GDM1 (cell line): ENCODE data around the gene SMYD3.
"Not testable (repeated sequence)": the region's sequence is repeated elsewhere in the genome, so short reads cannot be mapped to it uniquely, and the experiment has no call there.

Source experiments
- DNase-seq: peaks from one replicate; lab custom pipeline; 2025; lab: John Stamatoyannopoulos, UW

The SMYD3 gene

DNA sequence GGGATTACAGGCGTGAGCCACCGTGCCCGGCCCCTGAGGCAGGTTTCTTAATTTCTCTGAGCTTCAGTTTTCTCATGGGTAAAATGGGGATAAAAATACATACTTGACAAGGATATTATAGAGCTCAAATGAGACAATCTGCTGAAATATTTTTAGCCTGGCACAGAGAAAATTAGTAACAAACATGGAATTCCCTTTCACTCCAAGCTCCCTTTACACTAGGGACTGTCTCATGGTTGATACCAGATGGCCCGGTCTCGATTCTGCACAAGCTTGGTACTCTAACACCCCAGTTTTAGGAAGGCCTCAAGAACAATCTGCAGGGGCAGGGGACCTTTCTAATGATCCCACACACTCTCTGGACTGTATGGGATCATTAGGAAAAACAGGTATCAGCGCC, 671.7 kb downstream of the SMYD3 start:
- no peak for DNase-seq

DNA sequence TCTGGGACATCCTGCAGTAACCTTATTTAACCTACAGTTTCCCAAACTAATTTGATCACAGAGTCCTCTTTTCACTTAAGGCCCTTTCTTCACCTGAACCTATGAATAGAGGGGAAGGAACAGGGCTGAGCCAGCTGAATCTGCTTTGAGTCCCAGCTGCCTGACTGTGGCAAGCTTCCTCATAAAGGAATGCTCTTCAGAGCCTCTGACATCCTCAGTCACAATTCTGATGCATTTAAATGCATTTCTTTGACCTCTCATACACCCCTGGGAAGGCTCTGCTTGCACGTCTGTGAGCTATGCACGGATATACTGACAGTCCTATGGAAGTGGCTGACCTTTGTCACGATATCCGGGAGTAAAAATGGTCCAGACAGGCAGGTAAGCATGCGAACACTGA, 673.1 kb downstream of the SMYD3 start:
- no peak for DNase-seq

DNA sequence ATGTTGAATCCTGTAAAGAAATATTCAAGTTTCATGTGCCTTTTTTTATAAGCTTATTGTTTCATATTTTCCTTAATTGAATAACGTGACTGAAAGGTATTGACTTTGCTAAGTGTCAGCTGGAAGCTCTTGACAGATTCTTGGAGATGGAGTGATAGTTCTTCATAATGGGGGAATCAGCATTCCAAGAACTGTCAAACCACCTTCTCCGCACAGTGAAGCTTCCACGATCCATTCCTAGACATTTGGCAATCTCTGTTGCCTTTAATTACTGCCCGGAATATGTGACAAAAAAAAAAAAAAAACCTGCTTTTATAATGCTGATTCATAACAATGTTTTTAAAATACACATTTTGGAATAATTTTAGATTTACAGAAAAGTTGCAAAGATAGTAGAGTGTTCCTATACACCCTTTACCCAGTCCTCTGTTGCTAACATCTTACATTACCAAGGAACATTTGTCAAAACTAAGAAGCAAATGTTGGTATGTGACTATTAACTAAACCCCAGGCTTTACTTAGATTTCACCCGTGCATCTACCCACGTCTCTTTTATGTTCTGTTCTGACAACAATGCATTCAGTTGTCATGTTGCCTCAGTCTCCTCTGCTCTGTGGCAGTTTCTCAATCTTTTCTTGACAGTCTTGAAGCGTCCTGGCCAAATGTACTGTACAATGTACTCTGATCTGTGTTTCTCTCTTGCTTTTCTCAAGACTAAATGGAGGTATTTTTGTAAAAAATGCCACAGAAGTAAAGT, 674.1 kb downstream of the SMYD3 start:
- no peak for DNase-seq

DNA sequence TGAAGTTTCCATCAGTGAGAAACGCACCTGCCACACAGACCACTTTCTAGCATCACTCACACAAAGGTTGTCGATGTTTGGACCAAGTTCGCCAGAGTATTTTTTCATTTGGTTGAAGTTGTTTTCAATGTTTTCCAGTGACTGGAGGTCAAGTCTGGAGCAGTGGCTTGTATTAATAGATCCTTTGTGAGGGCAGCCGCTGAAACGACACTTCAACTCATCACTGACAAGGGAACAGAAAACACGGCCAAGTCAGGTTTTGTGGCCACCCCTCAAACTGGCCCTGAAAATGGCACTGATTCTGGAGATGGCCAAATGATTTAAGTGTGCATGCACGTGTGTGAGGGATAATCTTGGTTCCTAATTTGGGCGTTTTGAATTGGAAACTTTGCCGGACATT, 675.6 kb downstream of the SMYD3 start:
- DNase-seq: no peak

DNA sequence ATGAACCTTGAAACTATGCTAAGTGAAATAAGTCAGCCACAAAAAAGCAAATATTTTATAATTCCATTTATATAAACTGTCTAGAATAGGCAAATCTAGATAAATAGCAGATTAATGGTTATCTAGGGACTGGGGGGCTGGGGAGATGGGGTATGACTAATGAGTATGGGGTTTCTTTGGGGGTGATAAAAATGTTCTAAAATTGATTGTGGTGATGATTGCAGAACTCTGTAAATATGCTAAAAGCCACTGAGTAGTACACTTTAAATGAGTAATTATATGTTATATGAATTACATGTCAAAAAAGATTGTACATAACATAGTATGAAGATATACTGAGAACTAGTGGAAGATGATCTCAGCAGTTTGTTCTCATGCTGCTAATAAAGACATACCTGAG, 677.3 kb downstream of the SMYD3 start:
- no peak for DNase-seq

DNA sequence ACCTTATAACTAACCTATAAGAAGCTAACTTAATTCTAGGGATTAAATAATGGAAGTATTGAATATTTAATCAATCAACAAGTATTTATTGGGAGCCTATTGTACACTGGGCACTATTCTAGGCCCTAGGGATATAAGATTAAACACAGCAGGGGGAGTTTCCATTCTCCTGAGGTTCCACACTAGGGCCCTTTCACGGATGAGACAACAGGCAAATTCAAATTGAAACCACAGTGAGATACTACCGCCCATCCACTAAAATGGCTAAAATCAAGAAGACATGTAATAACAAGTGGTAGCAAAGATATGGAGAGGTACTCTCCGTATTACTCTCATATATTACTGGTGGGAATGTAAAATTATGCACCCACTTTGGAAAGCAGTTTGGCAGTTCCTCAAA, 677.9 kb downstream of the SMYD3 start:
- DNase-seq: no peak

DNA sequence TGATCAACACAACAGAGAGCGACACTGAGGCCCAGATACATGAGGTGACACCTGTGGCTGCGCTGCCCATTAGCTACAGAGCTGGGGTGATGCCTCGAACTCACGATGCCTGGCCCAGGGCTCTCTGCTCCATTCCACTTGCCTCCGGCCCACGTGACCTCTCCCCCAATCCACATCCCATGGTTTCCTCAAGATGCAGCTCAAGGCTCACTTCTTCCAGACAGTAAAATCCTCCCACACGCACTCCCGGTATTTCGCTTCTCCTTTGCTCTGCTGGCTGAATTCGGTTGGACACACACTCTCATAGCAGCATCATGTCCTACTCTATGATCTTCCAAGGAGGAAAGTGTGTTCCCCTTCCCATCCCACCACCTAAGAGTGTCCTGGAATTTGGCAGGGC, 679.8 kb downstream of the SMYD3 start:
- DNase-seq: no peak

DNA sequence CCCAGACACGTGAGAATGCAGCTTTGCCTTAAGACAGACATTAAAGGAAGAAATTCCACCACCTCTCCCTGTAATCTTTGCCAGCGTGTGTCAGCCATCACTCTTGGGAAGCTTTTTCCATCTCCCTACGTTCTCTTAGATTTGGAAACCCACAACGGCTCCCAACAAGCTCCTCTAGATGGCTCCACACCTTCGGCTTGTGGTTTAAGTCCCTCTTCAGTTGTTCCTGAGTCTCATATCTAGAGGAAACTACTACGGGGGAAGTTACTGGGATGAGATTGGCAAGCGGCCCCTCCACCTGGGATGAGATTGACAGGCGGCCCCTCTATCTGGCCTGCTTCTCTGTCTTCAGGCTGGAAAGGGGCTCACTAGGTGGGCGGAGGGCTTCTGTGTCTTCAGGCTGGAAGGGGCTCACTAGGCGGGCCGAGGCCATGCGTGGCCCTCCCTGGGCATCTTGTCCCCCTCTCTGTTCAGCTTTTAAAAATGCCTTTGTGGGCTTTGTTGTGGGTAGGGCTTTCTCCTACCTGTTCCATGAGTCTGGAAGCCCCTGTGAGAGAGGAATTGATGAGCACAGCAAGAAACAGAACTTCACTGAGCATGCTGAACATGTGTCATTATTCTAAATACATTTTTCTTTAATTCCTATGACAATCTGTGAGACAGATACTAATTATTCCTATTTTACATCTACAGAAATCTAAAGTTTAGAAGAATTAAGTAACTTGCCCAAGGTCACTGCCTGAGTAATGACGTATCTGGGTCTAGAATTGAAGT, 681.8 kb downstream of the SMYD3 start:
- no peak for DNase-seq

DNA sequence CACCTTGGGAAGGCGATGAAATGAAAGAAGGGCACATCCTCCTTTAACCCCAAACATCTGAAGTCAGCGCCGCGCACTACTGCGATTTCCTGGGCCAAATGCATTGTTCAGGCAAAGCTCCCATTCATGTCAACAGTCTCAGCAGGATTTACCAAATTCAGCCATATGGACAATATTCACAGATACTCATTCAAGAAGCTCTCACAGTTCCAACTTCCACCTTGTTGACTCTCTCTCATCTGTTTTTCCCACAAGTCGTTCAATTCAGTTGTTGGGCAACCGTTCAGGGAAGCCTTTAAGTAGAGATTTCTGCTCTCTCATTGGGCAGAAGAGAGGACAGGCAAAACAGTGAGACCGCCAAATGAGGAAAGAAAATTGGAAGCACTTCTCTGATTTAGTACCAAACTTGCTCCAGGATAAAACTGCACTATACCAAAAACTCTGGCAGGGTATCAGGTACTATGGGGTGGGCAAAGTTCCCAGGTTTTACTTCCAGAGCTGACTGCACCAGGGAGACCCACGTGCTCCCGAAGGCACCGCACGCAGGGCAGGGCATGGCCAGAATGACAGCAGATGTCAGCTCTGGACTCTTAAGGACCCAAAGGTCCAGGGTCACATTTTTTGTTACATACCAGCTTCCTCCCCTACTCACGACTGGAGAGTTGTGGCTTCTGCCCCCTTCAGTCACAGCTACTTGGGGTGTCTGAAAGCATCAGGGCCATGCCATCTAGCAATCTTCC, 683.5 kb downstream of the SMYD3 start:
- DNase-seq: no peak

DNA sequence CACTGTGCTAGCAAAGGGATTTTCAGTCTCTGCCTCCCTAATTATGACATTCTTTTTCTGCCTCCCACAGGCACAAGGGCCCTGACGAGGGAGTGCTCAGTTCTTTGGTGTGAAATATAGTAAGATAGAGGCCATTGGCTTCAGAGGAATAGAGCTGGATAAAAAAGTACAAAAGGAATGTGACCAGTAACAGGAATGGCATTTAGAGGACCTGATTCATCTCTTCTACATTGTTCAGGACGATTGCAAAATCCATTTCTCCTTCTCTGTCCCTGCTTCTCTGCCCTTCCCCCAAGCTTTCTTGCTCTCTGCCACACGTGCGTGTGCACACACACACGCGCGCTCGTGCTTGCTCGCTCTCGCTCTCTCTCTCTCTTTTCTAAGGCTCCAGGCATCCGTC, 684.1 kb downstream of the SMYD3 start:
- no peak for DNase-seq

DNA sequence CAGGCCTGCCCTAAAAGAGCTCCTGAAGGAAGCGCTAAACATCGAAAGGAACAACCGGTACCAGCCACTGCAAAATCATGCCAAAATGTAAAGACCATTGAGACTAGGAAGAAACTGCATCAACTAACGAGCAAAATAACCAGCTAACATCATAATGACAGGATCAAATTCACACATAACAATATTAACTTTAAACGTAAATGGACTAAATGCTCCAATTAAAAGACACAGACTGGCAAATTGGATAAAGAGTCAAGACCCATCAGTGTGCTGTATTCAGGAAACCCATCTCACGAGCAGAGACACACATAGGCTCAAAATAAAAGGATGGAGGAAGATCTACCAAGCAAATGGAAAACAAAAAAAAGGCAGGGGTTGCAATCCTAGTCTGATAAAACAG, 688.7 kb downstream of the SMYD3 start:
- DNase-seq: not testable (repeated sequence)

DNA sequence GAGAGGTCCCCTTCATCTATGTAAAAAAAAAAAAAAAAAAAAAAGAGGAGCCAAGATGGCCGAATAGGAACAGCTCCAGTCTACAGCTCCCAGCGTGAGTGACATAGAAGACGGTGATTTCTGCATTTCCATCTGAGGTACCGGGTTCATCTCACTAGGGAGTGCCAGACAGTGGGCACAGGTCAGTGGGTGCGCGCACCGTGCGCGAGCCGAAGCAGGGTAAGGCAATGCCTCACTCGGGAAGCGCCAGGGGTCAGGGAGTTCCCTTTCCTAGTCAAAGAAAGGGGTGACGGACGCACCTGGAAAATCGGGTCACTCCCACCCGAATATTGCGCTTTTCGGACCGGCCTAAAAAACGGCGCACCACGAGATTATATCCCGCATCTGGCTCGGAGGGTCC, 690.6 kb downstream of the SMYD3 start:
- not testable (repeated sequence) for DNase-seq

DNA sequence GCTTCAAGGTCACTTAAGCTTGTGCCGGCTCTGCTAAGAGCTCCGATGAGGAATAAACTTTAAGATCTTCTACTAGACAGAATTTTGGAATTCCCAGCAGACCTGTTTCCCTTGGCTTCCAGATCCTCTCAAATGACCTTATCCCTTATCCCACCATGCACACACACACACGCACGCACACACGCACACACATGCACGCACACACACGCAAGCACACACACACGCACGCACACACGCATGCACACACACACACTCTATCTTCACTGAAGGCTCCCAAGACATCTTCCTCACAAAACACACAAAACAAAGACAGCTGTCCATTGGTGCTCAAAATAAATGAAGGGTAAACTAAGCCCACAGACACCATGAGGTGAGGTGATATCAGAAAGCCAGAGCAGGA, 692.4 kb downstream of the SMYD3 start:
- DNase-seq: no peak

DNA sequence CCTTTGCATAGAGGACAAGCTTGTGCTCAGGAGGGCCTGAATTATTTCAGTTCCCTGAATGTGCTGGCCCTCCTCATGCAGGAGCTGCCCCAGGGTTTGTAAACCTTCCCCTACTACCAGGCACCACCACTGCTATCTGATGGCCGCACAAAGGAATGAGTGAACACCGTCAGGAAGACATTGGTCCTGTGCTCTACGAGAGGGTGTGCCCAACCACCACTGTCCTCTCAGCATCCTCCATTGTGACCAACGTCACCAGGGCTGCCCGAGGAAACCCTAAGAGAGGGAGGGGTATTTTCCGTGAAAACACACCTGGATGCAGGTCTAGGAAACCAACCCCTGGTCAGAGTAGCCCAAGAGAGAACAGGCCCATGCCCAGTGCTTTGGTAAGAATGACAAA, 694.8 kb downstream of the SMYD3 start:
- no peak for DNase-seq

DNA sequence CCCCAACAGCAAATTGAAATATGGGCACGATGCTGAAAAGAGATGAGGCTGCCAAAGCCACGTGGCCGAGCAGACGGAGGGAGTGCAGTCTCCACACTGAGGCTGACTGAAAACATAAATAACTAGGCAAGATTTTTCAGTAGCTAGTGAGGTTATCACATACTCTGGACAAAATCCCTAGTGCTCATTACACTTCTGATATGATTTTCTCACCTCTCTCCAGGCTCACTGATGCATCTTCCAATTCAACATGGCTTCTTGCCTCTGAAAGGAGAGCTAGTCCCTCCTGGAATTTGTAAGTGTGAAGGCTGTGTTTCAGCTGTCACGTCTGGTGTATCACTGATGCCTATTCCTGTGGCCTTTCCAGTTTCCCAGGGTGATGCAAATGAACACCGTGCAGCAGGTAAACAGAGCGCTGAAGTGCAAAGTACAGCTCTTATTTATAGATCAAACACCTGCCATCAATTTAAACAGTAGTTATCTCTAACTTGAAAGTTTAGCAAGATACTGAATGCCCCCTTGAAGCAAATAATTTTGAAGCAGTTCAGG, 696.2 kb downstream of the SMYD3 start:
- DNase-seq: no peak

DNA sequence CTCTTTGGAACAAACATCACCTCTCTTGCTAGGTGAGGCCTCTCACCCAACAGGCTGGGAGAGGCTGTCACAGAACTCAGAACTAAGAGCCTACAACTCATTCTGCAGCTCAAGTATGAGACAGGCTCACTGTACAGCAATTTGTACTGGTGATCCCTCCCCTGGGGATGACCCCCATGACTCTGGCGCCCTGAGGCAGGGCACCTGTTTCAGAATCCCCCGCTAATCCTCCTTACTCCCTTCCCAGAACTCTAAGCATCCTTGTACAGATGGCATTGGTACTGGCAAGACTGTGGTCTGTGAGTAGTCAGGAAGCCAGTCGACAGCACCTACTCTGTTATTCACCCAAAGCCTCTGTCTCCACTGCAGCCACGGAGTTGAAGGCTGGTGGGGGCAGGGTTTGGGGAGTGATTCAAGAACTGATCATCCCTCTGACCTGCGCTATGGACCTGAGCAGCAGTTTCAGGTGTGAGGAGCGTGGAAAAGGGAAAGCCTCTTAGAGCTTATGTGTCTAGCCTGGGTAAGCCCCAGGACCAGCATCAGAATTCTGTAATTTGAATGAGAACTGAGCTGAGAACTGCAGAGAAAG, 696.8 kb downstream of the SMYD3 start:
- DNase-seq: no peak

DNA sequence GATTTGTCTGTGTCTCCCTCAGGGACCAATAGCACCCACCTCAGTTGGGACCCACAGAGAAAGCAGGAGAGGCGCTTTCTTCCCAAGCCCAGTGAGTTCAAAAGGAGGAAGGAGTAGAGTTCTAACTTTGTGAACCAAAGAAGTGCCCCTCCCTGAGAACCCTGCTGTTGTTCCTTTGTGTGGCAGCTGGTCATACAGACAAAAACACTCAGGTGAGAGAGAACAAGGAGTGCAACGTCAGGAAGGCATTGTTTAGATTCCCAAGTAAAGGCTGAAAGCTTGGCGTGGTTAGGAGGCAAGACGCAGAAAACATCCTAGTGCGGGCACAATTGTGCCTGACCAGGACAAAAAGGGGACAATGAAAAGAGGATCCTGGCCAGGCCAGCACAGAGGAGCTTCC, 697.7 kb downstream of the SMYD3 start:
- no peak for DNase-seq

DNA sequence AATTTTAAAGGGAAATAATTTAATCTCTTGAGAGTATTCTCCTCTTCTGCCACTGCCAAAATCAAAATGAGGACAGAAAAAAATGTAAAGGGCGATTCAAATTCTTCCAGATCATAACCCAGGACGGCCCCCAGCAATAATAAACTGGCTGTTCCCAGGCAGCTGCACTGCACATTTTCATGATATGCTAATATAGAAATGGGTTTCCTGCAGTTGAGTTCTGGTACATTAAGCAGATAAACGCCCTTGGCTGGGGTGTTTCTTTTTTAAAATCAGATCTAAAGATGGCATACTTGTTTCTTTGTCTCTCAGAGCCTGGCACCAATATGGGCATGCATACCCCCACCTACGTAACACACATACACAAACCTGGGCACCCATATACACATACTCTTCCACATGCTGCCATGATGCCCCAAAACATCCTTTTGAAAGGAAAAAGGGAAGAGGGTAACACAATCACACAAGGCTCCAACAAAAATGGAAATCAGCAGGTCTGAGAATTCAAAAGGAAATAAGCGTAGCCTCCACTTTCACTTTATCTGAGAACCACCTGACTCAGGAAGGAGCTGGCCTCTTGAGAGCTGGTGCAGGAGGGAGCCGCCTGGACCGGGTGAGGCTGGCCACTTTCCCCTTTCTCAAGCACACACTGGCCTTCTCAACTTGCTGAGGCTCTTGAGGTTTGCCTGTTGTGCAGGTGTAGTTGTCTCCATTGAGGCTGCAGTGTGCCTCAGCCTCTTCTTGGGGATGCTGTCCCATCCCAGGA, 698.9 kb downstream of the SMYD3 start:
- no peak for DNase-seq

DNA sequence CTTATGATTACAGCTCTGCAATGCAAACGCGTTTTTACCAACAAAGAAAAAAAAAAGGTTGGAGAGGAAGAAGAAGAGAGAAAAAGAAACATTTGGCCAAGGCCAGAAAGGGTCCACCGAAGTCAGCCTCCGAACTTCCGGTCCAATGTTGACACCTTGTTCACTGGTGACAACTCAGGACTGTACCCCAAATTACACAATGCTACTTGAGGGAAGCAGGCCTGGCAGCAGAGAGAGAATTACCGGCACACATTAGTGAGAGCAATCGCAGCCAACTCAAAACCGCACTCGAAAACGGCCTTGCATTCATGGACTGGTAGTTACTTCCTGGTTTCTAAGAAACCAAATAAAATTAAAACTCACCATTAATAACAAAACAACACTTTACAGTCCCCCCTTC, 699.8 kb downstream of the SMYD3 start:
- DNase-seq: no peak

DNA sequence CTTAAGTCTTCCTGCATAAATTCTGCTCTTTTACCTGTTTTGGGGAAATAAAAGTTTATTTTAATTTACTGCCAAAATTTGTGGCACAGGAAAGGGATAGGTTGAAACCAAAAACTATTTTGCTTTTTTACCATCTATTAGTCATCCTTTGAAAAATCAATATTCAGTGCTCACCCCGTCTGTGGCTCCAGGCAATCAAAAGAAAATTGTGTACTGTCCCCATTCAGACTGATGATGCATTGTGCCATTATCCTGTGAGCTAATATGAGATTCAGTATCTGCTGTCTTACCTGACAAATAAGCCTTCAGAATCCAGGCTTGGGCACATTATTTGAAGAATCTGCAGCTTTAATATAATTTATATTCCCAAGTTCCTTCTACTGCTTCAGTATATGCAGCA, 701.5 kb downstream of the SMYD3 start:
- no peak for DNase-seq

DNA sequence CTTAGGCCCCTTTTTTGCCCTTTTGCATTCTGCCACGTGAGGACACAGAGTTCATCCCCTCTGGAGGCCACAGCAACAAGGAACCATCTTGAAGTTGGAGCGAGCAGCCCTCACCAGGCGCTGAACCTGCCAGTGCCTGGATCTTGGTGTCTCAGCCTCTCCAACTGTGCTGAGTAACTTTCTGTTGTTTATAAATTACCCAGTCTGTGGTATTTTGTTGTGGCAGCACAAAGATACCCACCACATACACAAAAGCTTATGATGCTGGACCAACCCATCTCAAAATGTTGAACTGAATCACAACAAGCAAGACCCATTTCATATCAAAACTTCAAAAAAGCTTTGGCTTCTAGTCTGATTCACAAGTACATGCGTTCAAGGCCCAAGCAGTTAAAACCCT, 702.4 kb downstream of the SMYD3 start:
- DNase-seq: no peak

DNA sequence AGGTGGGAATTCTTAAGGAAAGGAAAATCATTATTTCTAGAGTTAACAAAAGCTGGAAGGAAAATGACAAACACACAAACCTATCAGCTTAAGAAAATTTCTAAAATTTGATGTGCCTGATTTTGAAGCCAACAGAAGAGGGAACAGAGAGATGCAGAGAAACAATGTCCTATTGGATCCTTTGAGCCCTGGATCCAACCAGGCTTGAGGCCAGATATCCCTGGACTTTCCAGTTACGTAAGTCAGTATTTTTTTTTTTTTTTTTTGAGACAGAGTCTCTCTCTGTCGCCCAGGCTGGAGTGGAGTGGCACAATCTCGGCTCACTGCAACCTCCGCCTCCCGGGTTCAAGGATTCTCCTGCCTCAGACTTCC, 703.4 kb downstream of the SMYD3 start:
- no peak for DNase-seq
